C4-2B (cell line): ENCODE data around the gene KCNC1.

Experiments used
- CTCF ChIP-seq: fragments of 450-650 bp; conservative IDR thresholded peaks from 2 replicates; pipeline ENCODE4 v1.5.1; 2017; ENCODE audit warnings: mild to moderate bottlenecking
- ZFX ChIP-seq: fragments of 450-650 bp; IDR thresholded peaks from 2 replicates; pipeline ENCODE4 v1.6.1; 2017

- TF ChIP-seq CTCF, result peak; percentile 99
- no peak for TF ChIP-seq ZFX
These were observed 3.7 kb upstream of the KCNC1 start for GRCh38 chr11:17730608-17731462.
